B cell (primary cell): ENCODE data around the gene CRYBG3. TPM values are rescaled to one million over a fixed set of nuclear protein-coding genes. Genes with fewer than 3 reads are reported as not detected.

Experiments used
- ATAC-seq: fragments of 200-7000 bp; cut with Tn5 transposase; one replicate; pipeline ENCODE4 v1.10.0; 2021; ENCODE audit warnings: low read depth, mild to moderate bottlenecking, moderate number of reproducible peaks, moderate library complexity
- CTCF ChIA-PET: fragments of 350-600 bp; sonication (Branson Sonifier 250); formaldehyde crosslinking; loops from one replicate; lab custom pipeline; 2021; ENCODE audit warnings: antibody characterized with exemption, inconsistent platforms; lab: Charles Lee
- POLR2A ChIA-PET: fragments of 350-600 bp; sonication (Branson Sonifier 250); formaldehyde crosslinking; loops from one replicate; lab custom pipeline; 2021; ENCODE audit warnings: antibody characterized with exemption; lab: Charles Lee
- DNase-seq: peaks from one replicate; pipeline ENCODE4 v3.0.0; 2013
- H2AFZ ChIP-seq: 2 replicates; pipeline ENCODE4 v1.6.1; 2012; ENCODE audit warnings: mild to moderate bottlenecking, low read depth, low read length; ENCODE audit not compliant: insufficient read depth, poor library complexity, severe bottlenecking
- H3K27ac ChIP-seq, 2 donors: 1 replicate in 1 of 2; 2 replicates in 1 of 2; pipeline ENCODE4 v1.5.1; 2012 to 2013; ENCODE audit warnings: low read length in 2 of 2, mild to moderate bottlenecking in 2 of 2, moderate library complexity in 1 of 2
- H3K27me3 ChIP-seq, 4 experiments: fragments of 200-600 bp in 1 of 4; sonication (generic) in 1 of 4; replicated peaks in 1 of 4; 1 replicate in 2 of 4; 2 replicates in 2 of 4; pipeline versions ENCODE4 v1.6.1 to v1.7.0; 2013 to 2016; ENCODE audit warnings: low read length in 3 of 4, mild to moderate bottlenecking in 2 of 4, mixed read lengths in 1 of 4, moderate library complexity in 1 of 4; ENCODE audit not compliant: insufficient read depth in 4 of 4, control insufficient read depth in 3 of 4; ENCODE audit errors: control extremely low read depth in 1 of 4
- H3K36me3 ChIP-seq, 2 experiments: replicated peaks in 1 of 2; 1 replicate in 1 of 2; 2 replicates in 1 of 2; pipeline versions ENCODE4 v1.6.1 to v1.7.1; 2013; ENCODE audit warnings: low read length in 1 of 2; ENCODE audit not compliant: insufficient read depth in 2 of 2, control insufficient read depth in 1 of 2; ENCODE audit errors: control extremely low read depth in 1 of 2, extremely low read depth in 1 of 2
- H3K4me1 ChIP-seq, 2 donors: fragments of 200-600 bp in 1 of 2; sonication (generic) in 1 of 2; 1 replicate in 1 of 2; 2 replicates in 1 of 2; pipeline versions ENCODE4 v1.5.1 to v1.6.1; 2013 to 2017; ENCODE audit warnings: low read length in 2 of 2; ENCODE audit not compliant: control insufficient read depth in 2 of 2, insufficient read depth in 2 of 2
- H3K4me2 ChIP-seq: replicated peaks from 2 replicates; pipeline ENCODE3; 2012; ENCODE audit warnings: mild to moderate bottlenecking, low read depth, low read length; ENCODE audit not compliant: poor library complexity, severe bottlenecking
- H3K4me3 ChIP-seq, 5 experiments: fragments of 200-600 bp in 1 of 5; sonication (generic) in 1 of 5; 1 replicate in 3 of 5; 2 replicates in 2 of 5; pipeline versions ENCODE4 v1.5.1 to v1.7.0; 2011 to 2016; ENCODE audit warnings: low read length in 4 of 5, mild to moderate bottlenecking in 4 of 5, low read depth in 2 of 5, control low read depth in 1 of 5, moderate library complexity in 1 of 5; ENCODE audit not compliant: insufficient read depth in 1 of 5; ENCODE audit errors: control extremely low read depth in 1 of 5, extremely low read depth in 1 of 5
- H3K79me2 ChIP-seq: fragments of 200-600 bp; sonication (generic); one replicate; pipeline ENCODE4 v1.6.0; 2016; ENCODE audit warnings: low read length; ENCODE audit not compliant: control insufficient read depth, insufficient read depth
- H3K9ac ChIP-seq: fragments of 200-600 bp; sonication (generic); 2 replicates; pipeline ENCODE4 v1.6.1; 2017; ENCODE audit warnings: mild to moderate bottlenecking, low read length, moderate library complexity
- H3K9me3 ChIP-seq, 3 donors: one replicate each; pipeline versions ENCODE4 v1.6.1 to v1.7.1; 2013; ENCODE audit warnings: low read length in 2 of 3; ENCODE audit not compliant: control insufficient read depth in 2 of 3, insufficient read depth in 1 of 3; ENCODE audit errors: control extremely low read depth in 1 of 3
- H4K20me1 ChIP-seq: 2 replicates; pipeline ENCODE4 v1.6.0; 2012; ENCODE audit warnings: mild to moderate bottlenecking, low read length; ENCODE audit not compliant: insufficient read depth, control insufficient read depth, poor library complexity, severe bottlenecking
- H3K27ac Mint-ChIP-seq: one replicate; pipeline ENCODE4 v1.8.0; 2021; ENCODE audit warnings: mixed read lengths
- H3K27me3 Mint-ChIP-seq: one replicate; pipeline ENCODE4 v1.8.0; 2021; ENCODE audit warnings: mixed read lengths
- H3K4me1 Mint-ChIP-seq: one replicate; pipeline ENCODE4 v1.8.0; 2021; ENCODE audit warnings: mixed read lengths
- H3K4me3 Mint-ChIP-seq: one replicate; pipeline ENCODE4 v1.8.0; 2021; ENCODE audit warnings: mixed read lengths
- H3K9me3 Mint-ChIP-seq: one replicate; pipeline ENCODE4 v1.8.0; 2022; ENCODE audit warnings: mixed read lengths; ENCODE audit not compliant: insufficient read depth
- CTCF ChIP-seq: fragments of 200-600 bp; IDR thresholded peaks from one replicate; pipeline ENCODE4 v1.8.0; 2022; ENCODE audit warnings: antibody characterized with exemption, mild to moderate bottlenecking
- EZH2 ChIP-seq: IDR thresholded peaks from 2 replicates; pipeline ENCODE4 v1.6.1; 2012; ENCODE audit warnings: borderline replicate concordance, low read depth, mild to moderate bottlenecking, moderate library complexity, low read length; ENCODE audit not compliant: insufficient read depth, poor library complexity, severe bottlenecking
- WGBS: methylation state at CpG from one replicate; pipeline ENCODE4 v1.1.5; 2013; ENCODE audit warnings: missing lambda C conversion rate; ENCODE audit not compliant: insufficient coverage; 5-methylcytosine and 5-hydroxymethylcytosine counted together
- intact Hi-C: fragments of 100-400 bp; cut with micrococcal nuclease; formaldehyde crosslinking; loops from one replicate; pipeline ENCODE4 v1.10.0; 2022
- polyA plus RNA-seq: library from polyadenylated mRNA; depleted of rRNA; stranded (reverse); fragments of >200 nt; gene quantifications from 2 replicates; pipeline ENCODE4 v1.2.3, GENCODE V29; 2012
- total RNA-seq, 2 donors: library from RNA; stranded (reverse); fragments of 120-200 nt in 1 of 2; gene quantifications; 1 replicate in 1 of 2; 2 replicates in 1 of 2; pipeline versions ENCODE4 v1.2.3 to v1.2.4, GENCODE V29; 2013 to 2022

Gene CRYBG3
- total and polyA plus RNA-seq, 2 donors (not counting 1 experiment from before 2014, with no cell fraction given): 2.2 to 3.0 TPM

- WGBS: 100% methylated on average over 1 of the region's 4 CpGs
These were observed 25.9 kb upstream of the CRYBG3 start for GRCh38 chr3:97795951-97796350.

GRCh38 chr3:97804471-97804870 is 17.3 kb upstream of the CRYBG3 start:
- CTCF ChIA-PET: interaction anchor here (2.1 kb wide), 1 partner anchor 218 kb away, joined by 10 read pairs; no protein-coding TSS in a partner anchor
- no peaks in the 10 kb centered on the region for H3K27me3 Mint-ChIP-seq

More at GRCh38 chr3:97795951-97796350, 25.9 kb upstream of the CRYBG3 start:
- H3K27me3 ChIP-seq: no peaks in the 10 kb centered on the region
- DNase-seq (no peak), ATAC-seq (no peak)
- POLR2A ChIA-PET: no interaction called here
- intact Hi-C loops: loop anchor here (10.0 kb wide), 1 partner anchor 529 kb away; no protein-coding TSS in a partner anchor
- Mint-ChIP-seq H3K9me3 (no peaks in the 10 kb centered on the region), H3K27ac (no peak overlapping the region), H3K27me3 (no peaks in the 10 kb centered on the region), H3K4me1 (no peaks in the 10 kb centered on the region), H3K4me3 (no peak overlapping the region)
- H3K4me1 ChIP-seq: no peaks in the 10 kb centered on the region
- no peak overlapping the region for H3K4me2 ChIP-seq
- H3K4me3 ChIP-seq: no peak overlapping the region
- TF ChIP-seq EZH2 (no peak), CTCF (no peak)
- H3K9me3 ChIP-seq: no peaks in the 10 kb centered on the region
- CTCF ChIA-PET: interaction anchor here (2.0 to 10.5 kb wide), 2 partner anchors 8 to 227 kb away, joined by 5 to 239 read pairs; no protein-coding TSS in a partner anchor
- H3K9ac ChIP-seq: no peak overlapping the region
- H2AFZ ChIP-seq: no peak overlapping the region
- H3K36me3 ChIP-seq: no peaks in the 10 kb centered on the region
- no peak overlapping the region for H3K27ac ChIP-seq
- no peaks in the 10 kb centered on the region for H3K79me2 ChIP-seq
- H4K20me1 ChIP-seq: no peaks in the 10 kb centered on the region

More at GRCh38 chr3:97804471-97804870, 17.3 kb upstream of the CRYBG3 start:
- H3K27ac ChIP-seq: no peak overlapping the region
- intact Hi-C loops: no loop called here
- no peak overlapping the region for H2AFZ ChIP-seq
- no peaks in the 10 kb centered on the region for H3K9me3 ChIP-seq
- H3K4me1 ChIP-seq: no peaks in the 10 kb centered on the region
- ATAC-seq: no peak
- no peak for DNase-seq
- no peak overlapping the region for H3K4me3 Mint-ChIP-seq
- H3K9ac ChIP-seq: no peak overlapping the region
- H3K4me1 Mint-ChIP-seq: no peaks in the 10 kb centered on the region
- H3K4me2 ChIP-seq: no peak overlapping the region
- H4K20me1 ChIP-seq: no peaks in the 10 kb centered on the region
- WGBS: no CpG with 5 or more reads among the region's 3 CpGs
- no peaks in the 10 kb centered on the region for H3K9me3 Mint-ChIP-seq
- H3K27ac Mint-ChIP-seq: no peak overlapping the region
- no peaks in the 10 kb centered on the region for H3K27me3 ChIP-seq
- TF ChIP-seq EZH2: no peak
- no peak for TF ChIP-seq CTCF
- POLR2A ChIA-PET: no interaction called here
- H3K79me2 ChIP-seq: no peaks in the 10 kb centered on the region
- H3K4me3 ChIP-seq: no peak overlapping the region
- no peaks in the 10 kb centered on the region for H3K36me3 ChIP-seq
